ENCODE measurements around the gene THAP11. TPM values are rescaled to one million over a fixed set of nuclear protein-coding genes. Genes with fewer than 3 reads are reported as not detected.

The THAP11 gene
- polyA plus RNA-seq, 1 donor from 2014 or later, result 42.6 TPM

DNA sequence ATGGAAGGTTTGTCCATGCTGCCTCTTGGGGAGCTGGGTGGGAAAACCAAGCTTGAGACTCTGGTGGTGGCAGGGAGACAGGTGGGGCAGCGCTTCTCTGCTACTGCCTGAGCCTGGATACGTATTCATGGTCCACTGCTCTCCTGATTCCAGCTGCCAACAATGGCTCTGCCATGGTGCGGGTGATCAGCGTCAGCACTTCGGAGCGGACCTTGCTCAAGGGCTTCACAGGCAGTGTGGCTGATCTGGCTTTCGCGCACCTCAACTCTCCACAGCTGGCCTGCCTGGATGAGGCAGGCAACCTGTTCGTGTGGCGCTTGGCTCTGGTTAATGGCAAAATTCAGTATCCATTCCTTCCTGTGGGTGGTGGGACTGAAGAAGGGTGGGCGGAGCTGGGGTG is 34.9 kb downstream of the THAP11 start:
- Histone ChIP-seq H3K4me3 (ENCODE audit: low read length) (no peak overlapping the region), H3K36me3 (ENCODE audit: insufficient read depth, low read length) (no peaks in the 10 kb centered on the region), H4K20me1 (ENCODE audit: insufficient read depth) (no peaks in the 10 kb centered on the region), H3K27me3 (ENCODE audit: insufficient read depth, low read depth, low read length) (no peaks in the 10 kb centered on the region), H3F3A (ENCODE audit: insufficient read depth, low read length, poor library complexity, severe bottlenecking) (no peaks in the 10 kb centered on the region), H3K9ac (ENCODE audit: low read length) (no peak overlapping the region), H3K79me2 (replicated peaks; ENCODE audit: insufficient read depth, low read length) (peaks cover 26% of the 10 kb centered on the region), H3K4me2 (ENCODE audit: low read length) (no peak overlapping the region), H2AFZ (ENCODE audit: low read depth, low read length) (no peak overlapping the region), H3K9me2 (ENCODE audit: insufficient read depth, low read length) (no peaks in the 10 kb centered on the region), H3K9me3 (ENCODE audit: low read length) (no peaks in the 10 kb centered on the region), H3K27ac (ENCODE audit: low read length) (no peak overlapping the region)
- TF ChIP-seq RAD21 (conservative IDR thresholded peaks at IDR 0.05) (no peak), SMC3 (conservative IDR thresholded peaks at IDR 0.05; ENCODE audit: poor library complexity) (no peak), EP300 (conservative IDR thresholded peaks at IDR 0.05; ENCODE audit: poor library complexity, severe bottlenecking) (no peak)
- TF ChIP-seq, protein P1, sequence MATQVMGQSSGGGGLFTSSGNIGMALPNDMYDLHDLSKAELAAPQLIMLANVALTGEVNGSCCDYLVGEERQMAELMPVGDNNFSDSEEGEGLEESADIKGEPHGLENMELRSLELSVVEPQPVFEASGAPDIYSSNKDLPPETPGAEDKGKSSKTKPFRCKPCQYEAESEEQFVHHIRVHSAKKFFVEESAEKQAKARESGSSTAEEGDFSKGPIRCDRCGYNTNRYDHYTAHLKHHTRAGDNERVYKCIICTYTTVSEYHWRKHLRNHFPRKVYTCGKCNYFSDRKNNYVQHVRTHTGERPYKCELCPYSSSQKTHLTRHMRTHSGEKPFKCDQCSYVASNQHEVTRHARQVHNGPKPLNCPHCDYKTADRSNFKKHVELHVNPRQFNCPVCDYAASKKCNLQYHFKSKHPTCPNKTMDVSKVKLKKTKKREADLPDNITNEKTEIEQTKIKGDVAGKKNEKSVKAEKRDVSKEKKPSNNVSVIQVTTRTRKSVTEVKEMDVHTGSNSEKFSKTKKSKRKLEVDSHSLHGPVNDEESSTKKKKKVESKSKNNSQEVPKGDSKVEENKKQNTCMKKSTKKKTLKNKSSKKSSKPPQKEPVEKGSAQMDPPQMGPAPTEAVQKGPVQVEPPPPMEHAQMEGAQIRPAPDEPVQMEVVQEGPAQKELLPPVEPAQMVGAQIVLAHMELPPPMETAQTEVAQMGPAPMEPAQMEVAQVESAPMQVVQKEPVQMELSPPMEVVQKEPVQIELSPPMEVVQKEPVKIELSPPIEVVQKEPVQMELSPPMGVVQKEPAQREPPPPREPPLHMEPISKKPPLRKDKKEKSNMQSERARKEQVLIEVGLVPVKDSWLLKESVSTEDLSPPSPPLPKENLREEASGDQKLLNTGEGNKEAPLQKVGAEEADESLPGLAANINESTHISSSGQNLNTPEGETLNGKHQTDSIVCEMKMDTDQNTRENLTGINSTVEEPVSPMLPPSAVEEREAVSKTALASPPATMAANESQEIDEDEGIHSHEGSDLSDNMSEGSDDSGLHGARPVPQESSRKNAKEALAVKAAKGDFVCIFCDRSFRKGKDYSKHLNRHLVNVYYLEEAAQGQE (IDR thresholded peaks at IDR 0.05; ENCODE audit: borderline replicate concordance), result no peak

DNA sequence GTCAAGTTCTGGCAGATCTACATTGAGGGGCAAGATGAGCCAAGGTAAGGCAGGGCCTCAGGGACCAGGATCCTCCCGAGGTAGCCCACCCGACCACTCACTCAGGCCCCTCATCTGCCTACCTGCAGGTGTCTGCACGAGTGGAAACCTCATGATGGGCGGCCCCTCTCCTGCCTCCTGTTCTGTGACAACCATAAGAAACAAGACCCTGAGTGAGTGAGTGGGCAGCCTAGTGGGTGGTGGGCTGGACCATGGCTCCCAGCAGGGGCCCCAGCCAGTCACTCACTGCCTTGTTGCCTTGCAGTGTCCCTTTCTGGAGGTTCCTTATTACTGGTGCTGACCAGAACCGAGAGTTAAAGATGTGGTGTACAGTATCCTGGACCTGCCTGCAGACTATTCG is 36.1 kb downstream of the THAP11 start:
- Histone ChIP-seq H3K9me2 (ENCODE audit: insufficient read depth, low read length) (no peaks in the 10 kb centered on the region), H4K20me1 (ENCODE audit: insufficient read depth) (no peaks in the 10 kb centered on the region)

More for the DNA sequence above, 36.1 kb downstream of the THAP11 start:
- TF ChIP-seq, protein P2, sequence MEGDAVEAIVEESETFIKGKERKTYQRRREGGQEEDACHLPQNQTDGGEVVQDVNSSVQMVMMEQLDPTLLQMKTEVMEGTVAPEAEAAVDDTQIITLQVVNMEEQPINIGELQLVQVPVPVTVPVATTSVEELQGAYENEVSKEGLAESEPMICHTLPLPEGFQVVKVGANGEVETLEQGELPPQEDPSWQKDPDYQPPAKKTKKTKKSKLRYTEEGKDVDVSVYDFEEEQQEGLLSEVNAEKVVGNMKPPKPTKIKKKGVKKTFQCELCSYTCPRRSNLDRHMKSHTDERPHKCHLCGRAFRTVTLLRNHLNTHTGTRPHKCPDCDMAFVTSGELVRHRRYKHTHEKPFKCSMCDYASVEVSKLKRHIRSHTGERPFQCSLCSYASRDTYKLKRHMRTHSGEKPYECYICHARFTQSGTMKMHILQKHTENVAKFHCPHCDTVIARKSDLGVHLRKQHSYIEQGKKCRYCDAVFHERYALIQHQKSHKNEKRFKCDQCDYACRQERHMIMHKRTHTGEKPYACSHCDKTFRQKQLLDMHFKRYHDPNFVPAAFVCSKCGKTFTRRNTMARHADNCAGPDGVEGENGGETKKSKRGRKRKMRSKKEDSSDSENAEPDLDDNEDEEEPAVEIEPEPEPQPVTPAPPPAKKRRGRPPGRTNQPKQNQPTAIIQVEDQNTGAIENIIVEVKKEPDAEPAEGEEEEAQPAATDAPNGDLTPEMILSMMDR (IDR thresholded peaks at IDR 0.05; ENCODE audit: poor library complexity, severe bottlenecking), result no peak
- no peak for TF ChIP-seq EZH2 (IDR thresholded peaks at IDR 0.05; ENCODE audit: borderline replicate concordance, insufficient read depth, low read length, poor library complexity, severe bottlenecking)
- TF ChIP-seq POLR2AphosphoS5 (IDR thresholded peaks at IDR 0.05), result no peak
- no peak for TF ChIP-seq MXI1 (conservative IDR thresholded peaks at IDR 0.05; ENCODE audit: poor library complexity, severe bottlenecking)
- no peak for TF ChIP-seq RAD21 (conservative IDR thresholded peaks at IDR 0.05)
- TF ChIP-seq, protein P1 (IDR thresholded peaks at IDR 0.05; ENCODE audit: borderline replicate concordance), result no peak
- TF ChIP-seq EP300 (conservative IDR thresholded peaks at IDR 0.05; ENCODE audit: poor library complexity, severe bottlenecking), result no peak
- no peak for TF ChIP-seq SMC3 (conservative IDR thresholded peaks at IDR 0.05; ENCODE audit: poor library complexity)
- no peak for TF ChIP-seq TAF1 (IDR thresholded peaks at IDR 0.05; ENCODE audit: low read depth)
- H3K9ac ChIP-seq (ENCODE audit: low read length), result no peak overlapping the region
- no peak overlapping the region for H2AFZ ChIP-seq (ENCODE audit: low read depth, low read length)
- peaks cover 24% of the 10 kb centered on the region for H3K79me2 ChIP-seq (replicated peaks; ENCODE audit: insufficient read depth, low read length)
- no peak overlapping the region for H3K27ac ChIP-seq (ENCODE audit: low read length)
- no peaks in the 10 kb centered on the region for H3K9me3 ChIP-seq (ENCODE audit: low read length)
- no peak overlapping the region for H3K4me3 ChIP-seq (ENCODE audit: low read length)
- H3K36me3 ChIP-seq (ENCODE audit: insufficient read depth, low read length), result no peaks in the 10 kb centered on the region
- no peaks in the 10 kb centered on the region for H3K27me3 ChIP-seq (ENCODE audit: insufficient read depth, low read depth, low read length)
- no peak overlapping the region for H3K4me2 ChIP-seq (ENCODE audit: low read length)
- no peaks in the 10 kb centered on the region for H3F3A ChIP-seq (ENCODE audit: insufficient read depth, low read length, poor library complexity, severe bottlenecking)

All from neural cell (in vitro differentiated cells).